Endothelial cell of umbilical vein (primary cell): Measurements from ENCODE around the gene CD2AP. TPM values are rescaled to one million over a fixed set of nuclear protein-coding genes. Genes with fewer than 3 reads are reported as not detected.

Experiments
- BruUV-seq: library from RNA; stranded (reverse); fragments of 400-500 nt; replicated peaks from 2 replicates; lab custom pipeline; 2021; lab: Mats Ljungman, UMichigan
- CTCF ChIA-PET: fragments of 300-600, 350-600 bp; sonication (Branson Sonifier 250); formaldehyde crosslinking; loops from one replicate; lab custom pipeline; 2021; ENCODE audit warnings: antibody characterized with exemption, inconsistent platforms; lab: Charles Lee
- POLR2A ChIA-PET: fragments of 300-600, 350-600 bp; sonication (Branson Sonifier 250); formaldehyde crosslinking; loops from one replicate; lab custom pipeline; 2021; ENCODE audit warnings: antibody characterized with exemption, inconsistent platforms; lab: Charles Lee
- DNase-seq: peaks from one replicate; pipeline ENCODE4 v3.0.0-alpha.2; 2011; ENCODE audit warnings: low read depth, low spot score
- FAIRE-seq: peaks from 2 replicates; lab custom pipeline; 2011; peaks lifted over from hg19 to GRCh38; lab: Jason Lieb, UNC
- H2AFZ ChIP-seq: 2 replicates; pipeline ENCODE4 v1.6.0; 2012; ENCODE audit warnings: low read depth, low read length, control low read depth, inconsistent platforms
- H3K27ac ChIP-seq: 2 replicates; pipeline ENCODE4 v1.5.1; 2011; ENCODE audit warnings: low read depth, mild to moderate bottlenecking, control low read depth, low read length, moderate library complexity; ENCODE audit not compliant: insufficient read depth
- H3K27me3 ChIP-seq, 2 experiments: 2 replicates each; pipeline versions ENCODE4 v1.6.0 to v1.6.1; 2011; ENCODE audit warnings: low read length in 2 of 2, mixed read lengths in 1 of 2; ENCODE audit not compliant: control insufficient read depth in 2 of 2, insufficient read depth in 2 of 2
- H3K36me3 ChIP-seq, 2 experiments: 2 replicates in 1 of 2; 3 replicates in 1 of 2; pipeline ENCODE4 v1.5.1; 2011; ENCODE audit warnings: low read length in 2 of 2, mild to moderate bottlenecking in 1 of 2, moderate library complexity in 1 of 2; ENCODE audit not compliant: control insufficient read depth in 2 of 2, insufficient read depth in 2 of 2; ENCODE audit errors: extremely low read depth in 1 of 2
- H3K4me1 ChIP-seq: 3 replicates; pipeline ENCODE4 v1.5.1; 2011; ENCODE audit warnings: mild to moderate bottlenecking, low read length; ENCODE audit not compliant: control insufficient read depth, insufficient read depth; ENCODE audit errors: extremely low read depth
- H3K4me2 ChIP-seq: 2 replicates; pipeline ENCODE4 v1.6.1; 2011; ENCODE audit warnings: low read length, control low read depth, mixed read lengths; ENCODE audit not compliant: insufficient read depth
- H3K4me3 ChIP-seq, 3 experiments: fragments of 200-600 bp in 1 of 3; sonication (generic), shearing (Covaris generic) in 1 of 3; replicated peaks in 1 of 3; 2 replicates each; pipeline ENCODE4 v1.5.1; 2011 to 2016; ENCODE audit warnings: control low read depth in 3 of 3, low read length in 3 of 3, mild to moderate bottlenecking in 2 of 3, inconsistent platforms in 1 of 3, low read depth in 1 of 3, moderate library complexity in 1 of 3; ENCODE audit not compliant: insufficient read depth in 1 of 3
- H3K79me2 ChIP-seq: 2 replicates; pipeline ENCODE4 v1.6.0; 2012; ENCODE audit warnings: low read length, inconsistent platforms; ENCODE audit not compliant: control insufficient read depth, insufficient read depth
- H3K9ac ChIP-seq: replicated peaks from 2 replicates; pipeline ENCODE3; 2011; ENCODE audit warnings: low read length, control low read depth; ENCODE audit not compliant: insufficient read depth; ENCODE audit errors: extremely low read depth
- H3K9me1 ChIP-seq: replicated peaks from 3 replicates; pipeline ENCODE4 v1.6.0; 2011; ENCODE audit warnings: mild to moderate bottlenecking, low read length; ENCODE audit not compliant: control insufficient read depth, insufficient read depth; ENCODE audit errors: extremely low read depth
- H3K9me3 ChIP-seq: replicated peaks from 2 replicates; pipeline ENCODE4 v1.5.1; 2012; ENCODE audit warnings: low read length, inconsistent platforms; ENCODE audit not compliant: control insufficient read depth, insufficient read depth
- H4K20me1 ChIP-seq: replicated peaks from 2 replicates; pipeline ENCODE3; 2011; ENCODE audit warnings: mild to moderate bottlenecking, low read length; ENCODE audit not compliant: control insufficient read depth, insufficient read depth; ENCODE audit errors: extremely low read depth
- EZH2 ChIP-seq: IDR thresholded peaks from 2 replicates; pipeline ENCODE4 v1.6.1; 2012; ENCODE audit warnings: borderline replicate concordance, low read depth, mild to moderate bottlenecking, moderate library complexity, low read length, inconsistent platforms; ENCODE audit not compliant: severe bottlenecking
- FOS ChIP-seq: IDR thresholded peaks from 2 replicates; pipeline ENCODE4 v1.6.1; 2011; ENCODE audit warnings: mild to moderate bottlenecking, low read length, moderate library complexity, borderline replicate concordance; ENCODE audit not compliant: insufficient read depth
- GATA2 ChIP-seq: IDR thresholded peaks from 2 replicates; pipeline ENCODE4 v1.7.0; 2011; ENCODE audit warnings: low read depth, mild to moderate bottlenecking, moderate library complexity, mixed read lengths, low read length; ENCODE audit not compliant: insufficient read length, insufficient read depth
- JUN ChIP-seq: IDR thresholded peaks from 2 replicates; pipeline ENCODE4 v1.6.1; 2011; ENCODE audit warnings: borderline replicate concordance, low read depth; ENCODE audit not compliant: insufficient read length, insufficient read depth
- MAX ChIP-seq: IDR thresholded peaks from 2 replicates; pipeline ENCODE4 v1.6.1; 2011; ENCODE audit not compliant: insufficient read depth, insufficient read length
- MYC ChIP-seq: IDR thresholded peaks from one replicate; pipeline ENCODE4 v1.6.1; 2011; ENCODE audit warnings: mild to moderate bottlenecking, low read depth, low read length
- POLR2A ChIP-seq: IDR thresholded peaks from 2 replicates; pipeline ENCODE4 v1.6.1; 2012; ENCODE audit warnings: low read depth, mild to moderate bottlenecking, control low read depth, low read length
- POLR2AphosphoS5 ChIP-seq: IDR thresholded peaks from 2 replicates; pipeline ENCODE4 v1.6.1; 2012; ENCODE audit warnings: low read depth, mild to moderate bottlenecking, control low read depth, low read length, moderate library complexity; ENCODE audit not compliant: insufficient read depth
- dilution Hi-C: fragments of 300-500 bp; cut with MboI; formaldehyde crosslinking; loops from one replicate; pipeline ENCODE4 v1.15.0; 2019; ENCODE audit warnings: low sequenced_read_pairs; ENCODE audit not compliant: extremely low pct_ligation_motif_present
- intact Hi-C: fragments of 100-400 bp; cut with micrococcal nuclease; formaldehyde crosslinking; loops from one replicate; pipeline ENCODE4 v1.10.0; 2022
- polyA plus RNA-seq, 4 experiments: library from polyadenylated mRNA; depleted of rRNA in 3 of 4; stranded (reverse) in 3 of 4; unstranded in 1 of 4; fragments of >200 nt; gene quantifications; 2 replicates each; pipeline versions ENCODE4 v1.2.1 to v1.2.3, GENCODE V29; 2011 to 2012; ENCODE audit warnings: missing spikeins in 1 of 4
- total RNA-seq: library from RNA; stranded (reverse); gene quantifications from 2 replicates; pipeline ENCODE4 v1.2.3, GENCODE V29; 2021
- TF ChIP-seq, protein P1 (sequence below), 2 donors: IDR thresholded peaks; 1 replicate in 1 of 2; 2 replicates in 1 of 2; pipeline ENCODE4 v1.5.1; 2011; ENCODE audit warnings: low read length in 2 of 2, mild to moderate bottlenecking in 2 of 2, moderate library complexity in 2 of 2, control low read depth in 1 of 2, inconsistent platforms in 1 of 2, low read depth in 1 of 2; ENCODE audit not compliant: insufficient read depth in 1 of 2; ENCODE audit errors: extremely low read depth in 1 of 2

Gene CD2AP
- total and polyA plus RNA-seq, 2 donors (not counting 3 experiments of a cell fraction or from before 2014, with no cell fraction given): 4.2 to 39.8 TPM

DNA sequence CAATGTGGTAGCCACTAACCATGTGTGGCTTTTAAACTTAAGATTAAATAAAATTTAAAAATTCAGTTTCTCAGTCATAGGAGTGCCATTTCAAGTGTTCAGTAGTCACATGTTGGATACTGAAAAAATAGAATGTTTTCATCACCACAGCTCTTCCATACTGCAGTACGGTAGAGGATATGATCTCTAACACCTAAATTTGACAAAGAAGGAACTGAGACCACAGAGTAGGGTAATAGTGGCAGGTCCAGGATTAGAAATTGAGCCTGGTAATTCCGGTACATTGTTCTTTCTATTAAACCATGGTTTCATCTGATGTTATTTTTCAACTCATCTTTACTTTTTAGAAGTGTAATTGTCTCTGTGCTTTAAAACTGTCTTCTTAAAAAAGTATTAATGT is 104.0 kb downstream of the CD2AP start:
- H3K4me1 ChIP-seq: no peaks in the 10 kb centered on the region
- ChIA-PET CTCF (no interaction called here), POLR2A (no interaction called here)
- BruUV-seq: no TSS peak
- no peaks in the 10 kb centered on the region for H4K20me1 ChIP-seq
- dilution Hi-C loops (no loop called here), intact Hi-C loops (no loop called here)
- no peak overlapping the region for H3K4me2 ChIP-seq
- no peaks in the 10 kb centered on the region for H3K9me1 ChIP-seq
- no peak overlapping the region for H2AFZ ChIP-seq
- H3K36me3 ChIP-seq: peaks cover 1 to 14% of the 10 kb centered on the region in 2 experiments
- no peak overlapping the region for H3K27ac ChIP-seq
- H3K4me3 ChIP-seq: no peak overlapping the region
- DNase-seq: no peak
- no peaks in the 10 kb centered on the region for H3K9me3 ChIP-seq
- no peak for FAIRE-seq
- TF ChIP-seq POLR2AphosphoS5 (no peak), EZH2 (no peak), JUN (no peak), POLR2A (no peak), MAX (no peak), GATA2 (no peak)
- no peaks in the 10 kb centered on the region for H3K27me3 ChIP-seq
- H3K9ac ChIP-seq: no peak overlapping the region
- no peaks in the 10 kb centered on the region for H3K79me2 ChIP-seq

GRCh38 chr6:47587493-47587892 is 109.9 kb downstream of the CD2AP start:
- no peaks in the 10 kb centered on the region for H3K4me1 ChIP-seq

More at GRCh38 chr6:47587493-47587892, 109.9 kb downstream of the CD2AP start:
- intact Hi-C loops: no loop called here
- Histone ChIP-seq H3K36me3 (peaks cover 1 to 7% of the 10 kb centered on the region in 2 experiments), H3K27ac (no peak overlapping the region), H3K9me1 (no peaks in the 10 kb centered on the region), H3K9ac (no peak overlapping the region), H3K9me3 (no peaks in the 10 kb centered on the region), H3K27me3 (no peaks in the 10 kb centered on the region), H2AFZ (no peak overlapping the region), H3K4me3 (no peak overlapping the region), H3K79me2 (no peaks in the 10 kb centered on the region), H4K20me1 (no peaks in the 10 kb centered on the region), H3K4me2 (no peak overlapping the region)
- TF ChIP-seq FOS (no peak), GATA2 (no peak), EZH2 (no peak), POLR2AphosphoS5 (no peak), POLR2A (no peak), MAX (no peak), MYC (no peak), JUN (no peak)
- TF ChIP-seq, protein P1, sequence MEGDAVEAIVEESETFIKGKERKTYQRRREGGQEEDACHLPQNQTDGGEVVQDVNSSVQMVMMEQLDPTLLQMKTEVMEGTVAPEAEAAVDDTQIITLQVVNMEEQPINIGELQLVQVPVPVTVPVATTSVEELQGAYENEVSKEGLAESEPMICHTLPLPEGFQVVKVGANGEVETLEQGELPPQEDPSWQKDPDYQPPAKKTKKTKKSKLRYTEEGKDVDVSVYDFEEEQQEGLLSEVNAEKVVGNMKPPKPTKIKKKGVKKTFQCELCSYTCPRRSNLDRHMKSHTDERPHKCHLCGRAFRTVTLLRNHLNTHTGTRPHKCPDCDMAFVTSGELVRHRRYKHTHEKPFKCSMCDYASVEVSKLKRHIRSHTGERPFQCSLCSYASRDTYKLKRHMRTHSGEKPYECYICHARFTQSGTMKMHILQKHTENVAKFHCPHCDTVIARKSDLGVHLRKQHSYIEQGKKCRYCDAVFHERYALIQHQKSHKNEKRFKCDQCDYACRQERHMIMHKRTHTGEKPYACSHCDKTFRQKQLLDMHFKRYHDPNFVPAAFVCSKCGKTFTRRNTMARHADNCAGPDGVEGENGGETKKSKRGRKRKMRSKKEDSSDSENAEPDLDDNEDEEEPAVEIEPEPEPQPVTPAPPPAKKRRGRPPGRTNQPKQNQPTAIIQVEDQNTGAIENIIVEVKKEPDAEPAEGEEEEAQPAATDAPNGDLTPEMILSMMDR (IDR thresholded peaks at IDR 0.05; ENCODE audit: extremely low read depth in 1 of 2, insufficient read depth in 1 of 2, low read depth in 1 of 2, low read length in 2 of 2): no peak
- FAIRE-seq: no peak
- POLR2A ChIA-PET: no interaction called here
- dilution Hi-C loops: no loop called here
- CTCF ChIA-PET: no interaction called here
- BruUV-seq: no TSS peak
- no peak for DNase-seq
